ENCODE measurements around the gene ARPIN. TPM values are rescaled to one million over a fixed set of nuclear protein-coding genes. Genes with fewer than 3 reads are reported as not detected.
A peak's percentile ranks its signal among the peaks of the same experiment; 100 is the strongest.

The ARPIN gene
- total and polyA plus RNA-seq, 9 of the 15 experiments (the other 6 are each of a cell fraction or from before 2014, with no cell fraction given) = not detected

DNA sequence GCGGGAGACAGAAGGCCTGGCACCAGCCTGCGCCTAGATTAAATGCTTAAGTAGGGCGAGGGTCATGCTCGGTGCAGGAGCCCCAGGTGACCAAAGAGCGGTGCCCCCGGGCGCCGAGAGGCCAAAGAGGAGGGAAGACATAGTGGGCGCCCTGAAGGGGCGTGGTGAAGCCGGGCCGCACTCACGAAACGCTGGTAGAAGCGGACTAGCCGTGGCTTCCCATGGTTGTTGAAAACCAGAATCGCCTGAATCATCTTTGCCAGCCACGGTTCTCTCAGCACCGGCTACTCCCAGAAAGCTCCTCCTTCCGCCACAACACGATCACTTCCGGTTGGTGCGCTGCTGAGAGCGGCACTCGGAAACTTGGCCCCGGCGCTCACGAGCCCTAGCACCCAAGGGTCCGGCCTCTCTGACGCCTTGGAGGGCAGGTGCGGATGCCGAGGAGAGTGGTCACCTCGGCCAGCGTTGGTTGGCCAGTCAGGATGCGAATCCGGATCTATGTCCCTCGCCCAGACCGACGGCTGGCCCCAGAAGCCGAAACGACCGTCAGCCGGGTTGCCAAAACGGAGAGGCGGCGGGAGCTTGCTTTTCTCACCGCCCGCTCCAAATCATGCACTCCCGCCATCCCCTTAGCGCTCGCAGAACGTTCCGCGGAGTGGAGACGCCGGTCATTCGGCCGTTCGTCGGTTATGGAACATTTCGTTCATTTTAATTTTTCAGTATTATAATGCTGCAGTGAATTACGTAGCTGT lies 18.9 kb downstream of the ARPIN start, which contains the start of gene AP3S2 (continued):
- no peak for TF ChIP-seq MECOM (CRISPR knock-in tag; IDR thresholded peaks at IDR 0.05)
- TF ChIP-seq ZFP1 (CRISPR knock-in tag; IDR thresholded peaks at IDR 0.05) = no peak
- TF ChIP-seq, protein P1, sequence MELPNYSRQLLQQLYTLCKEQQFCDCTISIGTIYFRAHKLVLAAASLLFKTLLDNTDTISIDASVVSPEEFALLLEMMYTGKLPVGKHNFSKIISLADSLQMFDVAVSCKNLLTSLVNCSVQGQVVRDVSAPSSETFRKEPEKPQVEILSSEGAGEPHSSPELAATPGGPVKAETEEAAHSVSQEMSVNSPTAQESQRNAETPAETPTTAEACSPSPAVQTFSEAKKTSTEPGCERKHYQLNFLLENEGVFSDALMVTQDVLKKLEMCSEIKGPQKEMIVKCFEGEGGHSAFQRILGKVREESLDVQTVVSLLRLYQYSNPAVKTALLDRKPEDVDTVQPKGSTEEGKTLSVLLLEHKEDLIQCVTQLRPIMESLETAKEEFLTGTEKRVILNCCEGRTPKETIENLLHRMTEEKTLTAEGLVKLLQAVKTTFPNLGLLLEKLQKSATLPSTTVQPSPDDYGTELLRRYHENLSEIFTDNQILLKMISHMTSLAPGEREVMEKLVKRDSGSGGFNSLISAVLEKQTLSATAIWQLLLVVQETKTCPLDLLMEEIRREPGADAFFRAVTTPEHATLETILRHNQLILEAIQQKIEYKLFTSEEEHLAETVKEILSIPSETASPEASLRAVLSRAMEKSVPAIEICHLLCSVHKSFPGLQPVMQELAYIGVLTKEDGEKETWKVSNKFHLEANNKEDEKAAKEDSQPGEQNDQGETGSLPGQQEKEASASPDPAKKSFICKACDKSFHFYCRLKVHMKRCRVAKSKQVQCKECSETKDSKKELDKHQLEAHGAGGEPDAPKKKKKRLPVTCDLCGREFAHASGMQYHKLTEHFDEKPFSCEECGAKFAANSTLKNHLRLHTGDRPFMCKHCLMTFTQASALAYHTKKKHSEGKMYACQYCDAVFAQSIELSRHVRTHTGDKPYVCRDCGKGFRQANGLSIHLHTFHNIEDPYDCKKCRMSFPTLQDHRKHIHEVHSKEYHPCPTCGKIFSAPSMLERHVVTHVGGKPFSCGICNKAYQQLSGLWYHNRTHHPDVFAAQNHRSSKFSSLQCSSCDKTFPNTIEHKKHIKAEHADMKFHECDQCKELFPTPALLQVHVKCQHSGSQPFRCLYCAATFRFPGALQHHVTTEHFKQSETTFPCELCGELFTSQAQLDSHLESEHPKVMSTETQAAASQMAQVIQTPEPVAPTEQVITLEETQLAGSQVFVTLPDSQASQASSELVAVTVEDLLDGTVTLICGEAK (IDR thresholded peaks at IDR 0.05) = peak; percentile 99
- TF ChIP-seq, protein P1 (CRISPR knock-in tag; IDR thresholded peaks at IDR 0.05) = no peak
- no peak for TF ChIP-seq RBM34 (IDR thresholded peaks at IDR 0.05; ENCODE audit: borderline replicate concordance, insufficient read depth, low read length)
- 0 out of 2 replicates have a peak, but pooled peaks have one; percentile 49 for TF ChIP-seq ZBTB7A (IDR thresholded peaks at IDR 0.05; ENCODE audit: borderline replicate concordance, control insufficient read depth, low read depth, low read length)
- TF ChIP-seq CBX3 (IDR thresholded peaks at IDR 0.05; ENCODE audit: borderline replicate concordance in 1 of 2, low read length in 2 of 2) = peak in 1 of 2 experiments; percentile 96; a peak in 2 of 3 replicates
- TF ChIP-seq LARP7 (IDR thresholded peaks at IDR 0.05) = 0 out of 2 replicates have a peak, but pooled peaks have one; percentile 70
- TF ChIP-seq KLF6 (CRISPR knock-in tag; IDR thresholded peaks at IDR 0.05; ENCODE audit: borderline replicate concordance) = no peak
- no peak for TF ChIP-seq SMAD2 (IDR thresholded peaks at IDR 0.05; ENCODE audit: low read depth, low read length)
- TF ChIP-seq ZSCAN29 (IDR thresholded peaks at IDR 0.05) = peak; percentile 89; the same call in 1 of the 2 replicates
- TF ChIP-seq SPI1 (IDR thresholded peaks at IDR 0.05; ENCODE audit: borderline replicate concordance, low read depth, low read length) = no peak
- 0 out of 2 replicates have a peak, but pooled peaks have one; percentile 60 for TF ChIP-seq ZBED1 (IDR thresholded peaks at IDR 0.05)
- TF ChIP-seq, protein P2, sequence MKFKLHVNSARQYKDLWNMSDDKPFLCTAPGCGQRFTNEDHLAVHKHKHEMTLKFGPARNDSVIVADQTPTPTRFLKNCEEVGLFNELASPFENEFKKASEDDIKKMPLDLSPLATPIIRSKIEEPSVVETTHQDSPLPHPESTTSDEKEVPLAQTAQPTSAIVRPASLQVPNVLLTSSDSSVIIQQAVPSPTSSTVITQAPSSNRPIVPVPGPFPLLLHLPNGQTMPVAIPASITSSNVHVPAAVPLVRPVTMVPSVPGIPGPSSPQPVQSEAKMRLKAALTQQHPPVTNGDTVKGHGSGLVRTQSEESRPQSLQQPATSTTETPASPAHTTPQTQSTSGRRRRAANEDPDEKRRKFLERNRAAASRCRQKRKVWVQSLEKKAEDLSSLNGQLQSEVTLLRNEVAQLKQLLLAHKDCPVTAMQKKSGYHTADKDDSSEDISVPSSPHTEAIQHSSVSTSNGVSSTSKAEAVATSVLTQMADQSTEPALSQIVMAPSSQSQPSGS (CRISPR knock-in tag; IDR thresholded peaks at IDR 0.05) = peak; percentile 48; the same call in 1 of the 2 replicates
- TF ChIP-seq FOXK1 (CRISPR knock-in tag; IDR thresholded peaks at IDR 0.05; ENCODE audit: borderline replicate concordance) = 0 out of 2 replicates have a peak, but pooled peaks have one; percentile 10
- TF ChIP-seq, protein P3, sequence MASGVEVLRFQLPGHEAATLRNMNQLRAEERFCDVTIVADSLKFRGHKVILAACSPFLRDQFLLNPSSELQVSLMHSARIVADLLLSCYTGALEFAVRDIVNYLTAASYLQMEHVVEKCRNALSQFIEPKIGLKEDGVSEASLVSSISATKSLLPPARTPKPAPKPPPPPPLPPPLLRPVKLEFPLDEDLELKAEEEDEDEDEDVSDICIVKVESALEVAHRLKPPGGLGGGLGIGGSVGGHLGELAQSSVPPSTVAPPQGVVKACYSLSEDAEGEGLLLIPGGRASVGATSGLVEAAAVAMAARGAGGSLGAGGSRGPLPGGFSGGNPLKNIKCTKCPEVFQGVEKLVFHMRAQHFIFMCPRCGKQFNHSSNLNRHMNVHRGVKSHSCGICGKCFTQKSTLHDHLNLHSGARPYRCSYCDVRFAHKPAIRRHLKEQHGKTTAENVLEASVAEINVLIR (CRISPR knock-in tag; IDR thresholded peaks at IDR 0.05) = peak; percentile 68
- no peak for TF ChIP-seq MTA2 (IDR thresholded peaks at IDR 0.05; ENCODE audit: low read depth)
